ENCODE measurements around the gene CHP1. TPM values are rescaled to one million over a fixed set of nuclear protein-coding genes. Genes with fewer than 3 reads are reported as not detected.

CHP1 gene
- polyA plus RNA-seq, 1 of the 3 experiments (the other 2 are of a cell fraction) = 30.5 TPM

- TF ChIP-seq TEAD4 (IDR thresholded peaks at IDR 0.05; ENCODE audit: borderline replicate concordance, insufficient read depth) = no peak
- TF ChIP-seq USF1 (IDR thresholded peaks at IDR 0.05; ENCODE audit: borderline replicate concordance, low read depth) = no peak
- TF ChIP-seq FOXJ3 (CRISPR knock-in tag; IDR thresholded peaks at IDR 0.05) = no peak
- TF ChIP-seq NFIC (IDR thresholded peaks at IDR 0.05; ENCODE audit: borderline replicate concordance) = no peak
- H3K9ac ChIP-seq = no peak overlapping the region
- POLR2A ChIA-PET = no interaction called here
Measured at GRCh38 chr15:41251411-41251810, 20.3 kb downstream of the CHP1 start.

GRCh38 chr15:41254560-41254959 is 23.5 kb downstream of the CHP1 start:
- H3K27me3 ChIP-seq (ENCODE audit: insufficient read depth) = no peaks in the 10 kb centered on the region

More at GRCh38 chr15:41251411-41251810, 20.3 kb downstream of the CHP1 start:
- peaks cover 20% of the 10 kb centered on the region for H3F3A ChIP-seq (replicated peaks; ENCODE audit: insufficient read depth)
- H3K79me2 ChIP-seq (ENCODE audit: insufficient read depth) = no peaks in the 10 kb centered on the region
- H3K9me3 ChIP-seq = no peaks in the 10 kb centered on the region
- H2AFZ ChIP-seq (ENCODE audit: low read depth) = no peak overlapping the region
- peaks cover 3 to 33% of the 10 kb centered on the region in 2 experiments for H3K36me3 ChIP-seq (replicated peaks in 1 of 2; ENCODE audit: control insufficient read depth in 1 of 2, insufficient read depth in 2 of 2, low read length in 1 of 2)
- peaks cover 3% of the 10 kb centered on the region; the same call in 1 of the 2 replicates for H4K20me1 ChIP-seq (ENCODE audit: insufficient read depth)
- WGBS (ENCODE audit: low lambda C conversion rate) = 97% methylated on average over 2 of the region's 5 CpGs
- H3K9me2 ChIP-seq = no peaks in the 10 kb centered on the region
- no peak overlapping the region for H3K4me2 ChIP-seq
- H3K4me1 ChIP-seq (ENCODE audit: control insufficient read depth in 1 of 2, insufficient read depth in 2 of 2, low read depth in 1 of 2, low read length in 1 of 2) = peaks cover 0 to 5% of the 10 kb centered on the region in 2 experiments; a peak in 1 of 4 replicates
- CTCF ChIA-PET = interaction anchor here (1.4 kb wide), 1 partner anchor 8 kb away, joined by 4 read pairs; no protein-coding TSS in a partner anchor
- no peak overlapping the region for H3K4me3 ChIP-seq (ENCODE audit: low read depth in 2 of 2, low read length in 1 of 2)
- no peak for DNase-seq
- no peak overlapping the region for H3K27ac ChIP-seq (ENCODE audit: low read depth in 2 of 2, low read length in 1 of 2)
- no peaks in the 10 kb centered on the region for H3K27me3 ChIP-seq (ENCODE audit: insufficient read depth)

More at GRCh38 chr15:41254560-41254959, 23.5 kb downstream of the CHP1 start:
- no peak overlapping the region for H3K27ac ChIP-seq (ENCODE audit: low read depth in 2 of 2, low read length in 1 of 2)
- TF ChIP-seq USF2 (IDR thresholded peaks at IDR 0.05; ENCODE audit: borderline replicate concordance, low read depth, low read length) = no peak
- no peak for TF ChIP-seq RXRA (IDR thresholded peaks at IDR 0.05; ENCODE audit: borderline replicate concordance, low read depth)
- TF ChIP-seq SIN3A (IDR thresholded peaks at IDR 0.05; ENCODE audit: borderline replicate concordance, low read depth, low read length) = no peak
- TF ChIP-seq POLR2AphosphoS5 (IDR thresholded peaks at IDR 0.05; ENCODE audit: low read depth, low read length) = no peak
- TF ChIP-seq FOXM1 (IDR thresholded peaks at IDR 0.05; ENCODE audit: low read depth) = no peak
- no peak for TF ChIP-seq FOSL2 (IDR thresholded peaks at IDR 0.05; ENCODE audit: borderline replicate concordance, low read depth)
- no peak for TF ChIP-seq JUND (IDR thresholded peaks at IDR 0.05)
- no peak for TF ChIP-seq MAX (IDR thresholded peaks at IDR 0.05; ENCODE audit: low read depth)
- TF ChIP-seq GABPA (IDR thresholded peaks at IDR 0.05; ENCODE audit: low read depth) = no peak
- no peak for TF ChIP-seq TAF1 (IDR thresholded peaks at IDR 0.05; ENCODE audit: borderline replicate concordance, low read depth, low read length)
- no peak for TF ChIP-seq CHD2 (IDR thresholded peaks at IDR 0.05; ENCODE audit: low read length, partially characterized antibody)
- no peak for TF ChIP-seq RAD21 (IDR thresholded peaks at IDR 0.05; ENCODE audit: low read length)
- TF ChIP-seq CTCF (IDR thresholded peaks at IDR 0.05) = no peak
- TF ChIP-seq RCOR1 (IDR thresholded peaks at IDR 0.05; ENCODE audit: low read length) = no peak
- no peak for TF ChIP-seq MXI1 (IDR thresholded peaks at IDR 0.05; ENCODE audit: low read depth, low read length)
- no peak for TF ChIP-seq REST (IDR thresholded peaks at IDR 0.05; ENCODE audit: low read depth, low read length)
- no peak for TF ChIP-seq GATA2 (CRISPR knock-in tag; IDR thresholded peaks at IDR 0.05)
- TF ChIP-seq FOXJ3 (CRISPR knock-in tag; IDR thresholded peaks at IDR 0.05) = no peak
- POLR2A ChIA-PET = no interaction called here
- peaks cover 3% of the 10 kb centered on the region; the same call in 1 of the 2 replicates for H4K20me1 ChIP-seq (ENCODE audit: insufficient read depth)
- peaks cover 9% of the 10 kb centered on the region for H3F3A ChIP-seq (replicated peaks; ENCODE audit: insufficient read depth)
- H3K36me3 ChIP-seq (replicated peaks in 1 of 2; ENCODE audit: control insufficient read depth in 1 of 2, insufficient read depth in 2 of 2, low read length in 1 of 2) = peaks cover 18 to 37% of the 10 kb centered on the region in 2 experiments
- no peaks in the 10 kb centered on the region for H3K9me3 ChIP-seq
- no peaks in the 10 kb centered on the region for H3K79me2 ChIP-seq (ENCODE audit: insufficient read depth)
- H3K4me2 ChIP-seq = no peak overlapping the region
- no peak overlapping the region for H2AFZ ChIP-seq (ENCODE audit: low read depth)
- WGBS (ENCODE audit: low lambda C conversion rate) = 91% methylated on average over 4 of the region's 4 CpGs
- peaks cover 0 to 5% of the 10 kb centered on the region in 2 experiments; a peak in 1 of 4 replicates for H3K4me1 ChIP-seq (ENCODE audit: control insufficient read depth in 1 of 2, insufficient read depth in 2 of 2, low read depth in 1 of 2, low read length in 1 of 2)
- H3K4me3 ChIP-seq (ENCODE audit: low read depth in 2 of 2, low read length in 1 of 2) = no peak overlapping the region
- H3K9me2 ChIP-seq = no peaks in the 10 kb centered on the region
- CTCF ChIA-PET = no interaction called here
- no peak for DNase-seq
- H3K9ac ChIP-seq = no peak overlapping the region

All from SK-N-SH (cell line).